GM23338 (cell line): ENCODE results near the gene ZDHHC3. TPM values are rescaled to one million over a fixed set of nuclear protein-coding genes. Genes with fewer than 3 reads are reported as not detected.

Experiments
- ATAC-seq: fragments of 200-7000 bp; cut with Tn5 transposase; 3 replicates; pipeline ENCODE4 v1.9.1; 2020
- DNase-seq: peaks from one replicate; pipeline ENCODE4 v3.0.0-alpha.2; 2015; ENCODE audit warnings: low spot score
- H2AFZ ChIP-seq: fragments of 200-600 bp; sonication (generic); 2 replicates; pipeline ENCODE4 v1.8.0; 2016; ENCODE audit warnings: antibody characterized with exemption, mild to moderate bottlenecking, moderate library complexity
- H3F3A ChIP-seq: fragments of 200-600 bp; sonication (generic); replicated peaks from 2 replicates; pipeline ENCODE4 v1.8.0; 2017; ENCODE audit warnings: antibody characterized with exemption, mixed run types, low read depth
- H3K27ac ChIP-seq: fragments of 200-600 bp; sonication (generic); 2 replicates; pipeline ENCODE4 v1.6.1; 2016; ENCODE audit warnings: low read depth
- H3K27me3 ChIP-seq: fragments of 200-600 bp; sonication (generic); 2 replicates; pipeline ENCODE4 v1.8.0; 2016; ENCODE audit warnings: mild to moderate bottlenecking, mixed run types, moderate library complexity; ENCODE audit not compliant: insufficient read depth
- H3K36me3 ChIP-seq: fragments of 200-600 bp; sonication (generic); 2 replicates; pipeline ENCODE4 v1.8.0; 2016; ENCODE audit warnings: mild to moderate bottlenecking; ENCODE audit not compliant: insufficient read depth
- H3K4me1 ChIP-seq: fragments of 200-600 bp; sonication (generic); 2 replicates; pipeline ENCODE4 v1.8.0; 2016; ENCODE audit warnings: mild to moderate bottlenecking, moderate library complexity; ENCODE audit not compliant: insufficient read depth
- H3K4me2 ChIP-seq: fragments of 200-600 bp; sonication (generic); 2 replicates; pipeline ENCODE4 v1.7.1; 2017; ENCODE audit warnings: mixed run types
- H3K4me3 ChIP-seq: fragments of 200-600 bp; sonication (generic); 2 replicates; pipeline ENCODE4 v1.6.1; 2016; ENCODE audit warnings: mixed run types
- H3K79me2 ChIP-seq: fragments of 200-600 bp; sonication (generic); replicated peaks from 2 replicates; pipeline ENCODE4 v1.8.0; 2017; ENCODE audit warnings: mild to moderate bottlenecking; ENCODE audit not compliant: insufficient read depth
- H3K9me2 ChIP-seq: fragments of 200-600 bp; sonication (generic); 2 replicates; pipeline ENCODE4 v1.8.0; 2017; ENCODE audit not compliant: insufficient read depth
- H4K20me1 ChIP-seq: fragments of 200-600 bp; sonication (generic); replicated peaks from 2 replicates; pipeline ENCODE4 v1.8.0; 2017; ENCODE audit warnings: mild to moderate bottlenecking; ENCODE audit not compliant: insufficient read depth
- H3K27ac Mint-ChIP-seq: 2 replicates; pipeline ENCODE4 v1.8.0; 2020; ENCODE audit warnings: inconsistent platforms, mild to moderate bottlenecking, moderate library complexity, mixed read lengths
- H3K27me3 Mint-ChIP-seq: 3 replicates; pipeline ENCODE4 v1.8.0; 2022; ENCODE audit warnings: low read depth, mild to moderate bottlenecking, moderate library complexity, mixed read lengths, inconsistent platforms; ENCODE audit not compliant: insufficient read depth, poor library complexity
- H3K36me3 Mint-ChIP-seq: 3 replicates; pipeline ENCODE4 v1.8.0; 2021; ENCODE audit warnings: low read depth, mild to moderate bottlenecking, inconsistent platforms, moderate library complexity, mixed read lengths
- H3K4me1 Mint-ChIP-seq: 3 replicates; pipeline ENCODE4 v1.8.0; 2020; ENCODE audit warnings: mild to moderate bottlenecking, inconsistent platforms, mixed read lengths
- H3K4me3 Mint-ChIP-seq: 3 replicates; pipeline ENCODE4 v1.8.0; 2021; ENCODE audit warnings: moderate library complexity, mild to moderate bottlenecking, inconsistent platforms, mixed read lengths
- H3K9me3 Mint-ChIP-seq: 3 replicates; pipeline ENCODE4 v1.8.0; 2020; ENCODE audit warnings: moderate library complexity, mild to moderate bottlenecking, inconsistent platforms, mixed read lengths
- CREB1 ChIP-seq: fragments of 250-450 bp; sonication (Bioruptor Pico); IDR thresholded peaks from 2 replicates; pipeline ENCODE4 v1.5.0; 2020; ENCODE audit warnings: low read depth, mild to moderate bottlenecking, moderate library complexity
- EZH2 ChIP-seq: fragments of 200-600 bp; sonication (generic); IDR thresholded peaks from one replicate; pipeline ENCODE4 v1.8.0; 2017; ENCODE audit warnings: antibody characterized with exemption, mild to moderate bottlenecking, low read depth; ENCODE audit not compliant: unreplicated experiment
- EZH2phosphoT487 ChIP-seq: fragments of 200-600 bp; sonication (generic); IDR thresholded peaks from one replicate; pipeline ENCODE4 v1.8.1; 2018; ENCODE audit warnings: antibody characterized with exemption; ENCODE audit not compliant: unreplicated experiment
- NANOG ChIP-seq: IDR thresholded peaks from 2 replicates; pipeline ENCODE4 v1.6.1; 2016; ENCODE audit warnings: antibody characterized with exemption, borderline replicate concordance
- STAT1 ChIP-seq: IDR thresholded peaks from one replicate; pipeline ENCODE4 v1.6.1; 2016; ENCODE audit warnings: antibody characterized with exemption; ENCODE audit not compliant: unreplicated experiment
- ZNF114 ChIP-seq: fragments of 250-450 bp; sonication (Bioruptor Pico); IDR thresholded peaks from 2 replicates; pipeline ENCODE4 v1.5.0; 2020; ENCODE audit warnings: mild to moderate bottlenecking, moderate library complexity
- ZNF462 ChIP-seq: fragments of 250-450 bp; sonication (Bioruptor Pico); IDR thresholded peaks from 2 replicates; pipeline ENCODE4 v1.5.0; 2020; ENCODE audit warnings: mild to moderate bottlenecking, moderate library complexity
- polyA plus RNA-seq: library from polyadenylated mRNA; unstranded; fragments of >200 nt; fragmentation: Nextera tagmentation; extraction: Ambion mirVana; gene quantifications from 2 replicates; pipeline ENCODE4 v1.2.1, GENCODE V29; 2016
- total RNA-seq: library from RNA; depleted of rRNA; stranded (reverse); fragments of >200 nt; shearing (Covaris generic); gene quantifications from 2 replicates; pipeline ENCODE4 v1.2.3, GENCODE V29; 2014
- TF ChIP-seq, protein P1 (sequence below): IDR thresholded peaks from one replicate; pipeline ENCODE4 v1.6.1; 2018; ENCODE audit warnings: antibody characterized with exemption; ENCODE audit not compliant: unreplicated experiment

Gene ZDHHC3
- total and polyA plus RNA-seq, 2 experiments from 2014 or later = 28.9 to 84.2 TPM

DNA sequence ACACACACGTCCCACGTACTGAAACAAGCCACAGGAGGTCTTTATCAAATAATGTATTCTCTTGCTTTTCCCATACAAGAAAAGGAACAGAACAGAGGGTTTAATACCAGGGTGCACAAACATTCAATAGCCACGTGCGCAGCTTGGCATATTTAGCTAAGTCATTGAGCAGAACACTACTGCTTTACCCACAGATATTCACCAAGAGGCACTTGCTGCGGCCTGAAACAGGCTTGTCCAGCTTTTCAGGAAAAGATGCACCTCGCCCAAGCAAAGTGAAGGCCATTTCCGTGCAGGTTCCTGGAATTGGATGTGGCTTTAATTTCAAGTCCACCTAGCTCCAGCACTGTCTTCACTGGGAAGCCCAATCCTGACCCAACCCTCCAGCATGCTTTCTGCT is 17.6 kb downstream of the ZDHHC3 start:
- Mint-ChIP-seq H3K36me3 (no peaks in the 10 kb centered on the region; the same call in 2 of the 3 replicates), H3K9me3 (no peaks in the 10 kb centered on the region), H3K4me1 (peaks cover 14% of the 10 kb centered on the region), H3K4me3 (no peak overlapping the region), H3K27me3 (no peaks in the 10 kb centered on the region), H3K27ac (peak overlapping the region; percentile 40; the same call in 1 of the 2 replicates)
- no peaks in the 10 kb centered on the region for H3K9me2 ChIP-seq
- TF ChIP-seq NANOG (no peak), EZH2phosphoT487 (no peak), ZNF462 (no peak), ZNF114 (CRISPR knock-in tag) (no peak), CREB1 (CRISPR knock-in tag) (no peak), EZH2 (no peak), STAT1 (no peak)
- TF ChIP-seq, protein P1, sequence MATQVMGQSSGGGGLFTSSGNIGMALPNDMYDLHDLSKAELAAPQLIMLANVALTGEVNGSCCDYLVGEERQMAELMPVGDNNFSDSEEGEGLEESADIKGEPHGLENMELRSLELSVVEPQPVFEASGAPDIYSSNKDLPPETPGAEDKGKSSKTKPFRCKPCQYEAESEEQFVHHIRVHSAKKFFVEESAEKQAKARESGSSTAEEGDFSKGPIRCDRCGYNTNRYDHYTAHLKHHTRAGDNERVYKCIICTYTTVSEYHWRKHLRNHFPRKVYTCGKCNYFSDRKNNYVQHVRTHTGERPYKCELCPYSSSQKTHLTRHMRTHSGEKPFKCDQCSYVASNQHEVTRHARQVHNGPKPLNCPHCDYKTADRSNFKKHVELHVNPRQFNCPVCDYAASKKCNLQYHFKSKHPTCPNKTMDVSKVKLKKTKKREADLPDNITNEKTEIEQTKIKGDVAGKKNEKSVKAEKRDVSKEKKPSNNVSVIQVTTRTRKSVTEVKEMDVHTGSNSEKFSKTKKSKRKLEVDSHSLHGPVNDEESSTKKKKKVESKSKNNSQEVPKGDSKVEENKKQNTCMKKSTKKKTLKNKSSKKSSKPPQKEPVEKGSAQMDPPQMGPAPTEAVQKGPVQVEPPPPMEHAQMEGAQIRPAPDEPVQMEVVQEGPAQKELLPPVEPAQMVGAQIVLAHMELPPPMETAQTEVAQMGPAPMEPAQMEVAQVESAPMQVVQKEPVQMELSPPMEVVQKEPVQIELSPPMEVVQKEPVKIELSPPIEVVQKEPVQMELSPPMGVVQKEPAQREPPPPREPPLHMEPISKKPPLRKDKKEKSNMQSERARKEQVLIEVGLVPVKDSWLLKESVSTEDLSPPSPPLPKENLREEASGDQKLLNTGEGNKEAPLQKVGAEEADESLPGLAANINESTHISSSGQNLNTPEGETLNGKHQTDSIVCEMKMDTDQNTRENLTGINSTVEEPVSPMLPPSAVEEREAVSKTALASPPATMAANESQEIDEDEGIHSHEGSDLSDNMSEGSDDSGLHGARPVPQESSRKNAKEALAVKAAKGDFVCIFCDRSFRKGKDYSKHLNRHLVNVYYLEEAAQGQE = no peak
- no peaks in the 10 kb centered on the region for H3K4me1 ChIP-seq
- H3F3A ChIP-seq = no peaks in the 10 kb centered on the region
- no peak overlapping the region for H3K4me2 ChIP-seq
- no peak overlapping the region for H2AFZ ChIP-seq
- no peak for ATAC-seq
- no peak for DNase-seq
- peaks cover 48% of the 10 kb centered on the region for H4K20me1 ChIP-seq
- no peak overlapping the region for H3K27ac ChIP-seq
- H3K27me3 ChIP-seq = no peaks in the 10 kb centered on the region
- peaks cover 51% of the 10 kb centered on the region for H3K79me2 ChIP-seq
- H3K4me3 ChIP-seq = no peak overlapping the region
- no peaks in the 10 kb centered on the region for H3K36me3 ChIP-seq
